HG03354 (cell line): ENCODE results near the gene PHF21A.
A peak's percentile ranks its signal among the peaks of the same experiment; 100 is the strongest.
"Not testable (repeated sequence)": the region's sequence is repeated elsewhere in the genome, so short reads cannot be mapped to it uniquely, and the experiment has no call there.

Experiments used
- ATAC-seq: cut with Tn5 transposase; IDR thresholded peaks from one replicate; pipeline ENCODE4 v1.9.1; 2021; ENCODE audit warnings: mild to moderate bottlenecking; ENCODE audit not compliant: unreplicated experiment, poor library complexity, severe bottlenecking

PHF21A gene

GRCh38 chr11:46121724-46122477, 647 bp upstream of the PHF21A start:
- peak; percentile 44 for ATAC-seq

DNA sequence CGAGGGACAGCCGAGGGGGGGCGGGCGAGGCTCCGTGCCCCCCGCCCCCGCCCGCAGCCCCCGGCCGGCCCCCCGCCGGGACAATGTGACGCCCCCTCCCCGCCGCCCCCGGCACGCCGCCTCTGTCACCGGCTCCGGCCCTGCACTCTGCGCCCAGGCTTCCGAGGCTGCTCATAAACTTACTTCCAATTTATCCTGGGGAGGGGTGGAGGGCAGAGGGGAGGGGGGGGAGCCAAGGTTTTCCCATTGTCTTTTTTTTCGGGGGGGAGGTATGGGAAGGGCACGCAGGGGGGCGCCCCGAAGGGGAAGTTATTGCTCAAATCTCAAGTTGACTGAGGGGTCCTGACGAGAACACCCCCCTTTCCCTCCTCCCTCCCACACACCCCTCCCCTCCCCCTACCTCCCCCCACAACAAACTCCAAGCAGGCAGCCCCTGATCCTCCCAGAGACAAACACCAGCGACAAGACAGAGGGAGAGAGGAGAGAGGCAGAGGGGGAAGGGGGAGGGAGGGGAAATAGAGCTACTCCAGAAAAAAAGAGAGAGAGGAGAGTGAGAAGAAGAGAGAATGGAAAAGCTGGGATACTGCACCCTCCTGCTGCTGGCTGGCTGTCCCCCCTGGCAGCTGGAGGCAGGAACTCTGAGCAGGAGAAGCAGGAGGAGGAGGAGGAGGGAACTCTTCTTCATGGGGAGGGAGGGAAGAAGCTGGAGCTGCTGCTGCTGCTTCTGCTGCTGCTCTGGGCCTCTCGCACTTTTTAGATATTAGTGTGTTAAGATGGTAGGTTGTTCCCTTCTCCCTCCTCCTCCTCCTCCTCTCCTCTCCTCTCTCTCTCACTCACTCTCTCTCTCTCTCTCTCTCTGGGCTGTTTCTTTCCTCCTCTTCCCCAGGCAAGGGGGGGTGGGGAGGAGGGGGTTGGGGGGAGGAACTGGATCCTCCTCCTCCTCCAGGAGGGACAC, 631 bp downstream of the PHF21A start:
- peak; percentile 3 for ATAC-seq

- ATAC-seq = peak; percentile 35
Observed at GRCh38 chr11:46119352-46120216, 1.7 kb downstream of the PHF21A start.

GRCh38 chr11:46118702-46119351, 2.4 kb downstream of the PHF21A start:
- ATAC-seq = peak; percentile 1

GRCh38 chr11:46117842-46118241, 3.4 kb downstream of the PHF21A start:
- no peak for ATAC-seq

GRCh38 chr11:46116712-46117037, 4.6 kb downstream of the PHF21A start:
- ATAC-seq = not testable (repeated sequence)

- ATAC-seq = no peak
Observed at GRCh38 chr11:46116007-46116711, 5.1 kb downstream of the PHF21A start.

GRCh38 chr11:46114961-46115360, 6.3 kb downstream of the PHF21A start:
- no peak for ATAC-seq

GRCh38 chr11:46114378-46114777, 6.9 kb downstream of the PHF21A start:
- ATAC-seq = no peak

GRCh38 chr11:46112961-46113607, 8.2 kb downstream of the PHF21A start:
- peak; percentile 84 for ATAC-seq

DNA sequence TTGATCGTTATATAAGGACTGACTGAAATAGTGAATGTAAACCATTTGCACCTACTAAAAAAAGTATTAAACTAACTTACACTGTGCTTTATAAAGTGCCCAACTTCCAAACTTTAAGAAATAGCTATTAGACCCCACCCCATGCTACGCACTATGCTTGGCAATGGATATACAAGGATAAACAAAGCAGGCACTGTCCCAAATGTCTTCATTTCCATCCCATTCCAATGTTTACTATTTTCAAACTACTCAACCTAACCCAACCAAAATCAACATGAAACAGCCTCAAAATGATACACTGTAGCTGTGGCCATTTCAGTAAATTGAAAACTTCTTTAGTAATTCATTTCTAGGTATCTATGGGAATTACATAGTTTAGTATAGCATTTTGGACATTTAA, 12.5 kb downstream of the PHF21A start:
- ATAC-seq = no peak

DNA sequence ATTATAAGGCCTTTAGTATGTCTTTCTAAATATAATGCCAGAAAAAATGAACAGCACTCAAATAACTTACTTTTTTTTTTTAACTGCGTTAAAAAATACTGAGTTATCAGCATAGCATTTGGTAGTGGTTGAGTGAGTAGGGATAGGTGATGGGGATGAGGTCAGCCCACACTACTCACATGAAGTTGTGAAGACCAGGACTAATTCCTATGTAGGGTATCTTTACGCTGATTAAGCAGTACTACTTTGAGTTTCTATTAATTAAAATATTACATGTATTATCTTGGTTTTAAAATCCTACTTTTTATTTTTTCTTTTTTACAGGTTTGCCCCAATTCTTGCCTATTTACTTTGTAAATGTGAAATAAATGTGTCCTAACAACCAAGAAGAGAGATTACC, 13.5 kb downstream of the PHF21A start:
- no peak for ATAC-seq

- no peak for ATAC-seq
Observed at GRCh38 chr11:46107408-46107718, 13.9 kb downstream of the PHF21A start.

GRCh38 chr11:46106530-46107407, 14.5 kb downstream of the PHF21A start:
- ATAC-seq = no peak

DNA sequence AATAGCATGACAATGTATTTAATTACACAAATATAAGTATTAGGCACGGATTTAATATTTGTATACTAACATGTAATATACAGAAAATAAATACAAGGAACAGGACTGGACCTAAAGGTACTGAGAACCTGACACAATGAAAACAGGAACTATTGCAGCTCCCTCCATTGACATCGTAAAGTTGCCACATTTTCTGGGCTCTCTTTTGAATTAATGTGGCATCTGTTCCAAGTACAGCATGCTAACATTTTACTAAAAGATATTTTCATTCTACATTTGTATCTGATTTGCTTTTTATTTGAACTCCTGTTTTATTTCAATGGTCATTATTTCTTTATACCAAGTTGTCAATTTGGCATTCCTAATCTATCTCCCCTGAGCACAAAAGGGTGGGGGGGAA, 15.3 kb downstream of the PHF21A start:
- no peak for ATAC-seq

DNA sequence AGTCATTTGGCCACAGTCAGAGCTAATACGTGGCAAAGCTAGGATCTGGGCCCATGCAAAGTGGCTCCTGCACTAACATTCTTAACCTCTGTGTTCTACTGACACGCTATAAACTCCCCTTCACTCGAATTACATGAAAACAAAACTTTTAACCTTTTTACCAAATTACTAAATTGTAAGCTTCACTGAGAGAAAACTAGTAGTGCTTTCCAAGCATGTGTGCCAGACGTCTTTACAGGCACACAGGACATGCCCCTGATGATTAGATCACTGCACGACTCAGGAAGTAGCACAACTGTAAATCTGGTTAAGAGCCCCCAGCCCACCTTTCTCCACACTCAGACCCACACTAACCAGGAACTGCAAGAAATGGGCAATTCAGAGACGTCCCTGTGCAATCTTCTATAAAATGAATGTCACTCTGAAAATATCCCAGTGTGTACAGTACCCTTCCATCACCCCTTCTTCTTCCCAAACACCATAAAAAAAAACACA, 16.1 kb downstream of the PHF21A start:
- no peak for ATAC-seq

- ATAC-seq = no peak
Observed at GRCh38 chr11:46102843-46103242, 18.4 kb downstream of the PHF21A start.

- peak; percentile 73 for ATAC-seq
Observed at GRCh38 chr11:46100670-46101069, 20.6 kb downstream of the PHF21A start.
